ENCODE measurements around the gene MINPP1.

DNA sequence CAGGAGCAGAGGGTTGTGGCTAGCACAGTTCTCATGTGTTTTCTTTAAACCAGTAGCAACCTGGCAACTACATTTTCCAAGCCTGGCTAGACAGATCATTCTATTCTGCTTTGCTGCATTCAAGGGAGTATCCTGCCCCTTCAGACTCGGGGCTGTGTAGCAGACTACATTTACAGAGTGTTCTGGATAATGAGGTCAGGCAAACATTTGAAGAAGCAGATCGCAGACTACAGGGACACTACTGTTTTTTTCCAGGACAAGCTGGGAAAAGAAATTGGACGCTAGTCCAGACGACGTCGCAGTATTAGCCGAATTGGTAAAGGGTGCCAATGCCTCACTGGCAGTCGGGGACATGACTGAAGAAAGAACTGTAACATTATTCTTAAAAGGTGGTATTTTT is 94.0 kb downstream of the MINPP1 start:
- TF ChIP-seq, protein P1, sequence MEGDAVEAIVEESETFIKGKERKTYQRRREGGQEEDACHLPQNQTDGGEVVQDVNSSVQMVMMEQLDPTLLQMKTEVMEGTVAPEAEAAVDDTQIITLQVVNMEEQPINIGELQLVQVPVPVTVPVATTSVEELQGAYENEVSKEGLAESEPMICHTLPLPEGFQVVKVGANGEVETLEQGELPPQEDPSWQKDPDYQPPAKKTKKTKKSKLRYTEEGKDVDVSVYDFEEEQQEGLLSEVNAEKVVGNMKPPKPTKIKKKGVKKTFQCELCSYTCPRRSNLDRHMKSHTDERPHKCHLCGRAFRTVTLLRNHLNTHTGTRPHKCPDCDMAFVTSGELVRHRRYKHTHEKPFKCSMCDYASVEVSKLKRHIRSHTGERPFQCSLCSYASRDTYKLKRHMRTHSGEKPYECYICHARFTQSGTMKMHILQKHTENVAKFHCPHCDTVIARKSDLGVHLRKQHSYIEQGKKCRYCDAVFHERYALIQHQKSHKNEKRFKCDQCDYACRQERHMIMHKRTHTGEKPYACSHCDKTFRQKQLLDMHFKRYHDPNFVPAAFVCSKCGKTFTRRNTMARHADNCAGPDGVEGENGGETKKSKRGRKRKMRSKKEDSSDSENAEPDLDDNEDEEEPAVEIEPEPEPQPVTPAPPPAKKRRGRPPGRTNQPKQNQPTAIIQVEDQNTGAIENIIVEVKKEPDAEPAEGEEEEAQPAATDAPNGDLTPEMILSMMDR (IDR thresholded peaks at IDR 0.05), result no peak
- TF ChIP-seq POLR2A (IDR thresholded peaks at IDR 0.05), result no peak
